Stomach (tissue), 9 donors: ENCODE measurements around the gene LSM5. TPM values are rescaled to one million over a fixed set of nuclear protein-coding genes. Genes with fewer than 3 reads are reported as not detected.
"Not testable (repeated sequence)": the region's sequence is repeated elsewhere in the genome, so short reads cannot be mapped to it uniquely, and the experiment has no call there.

ENCODE experiments used
- DNase-seq, 2 donors: peaks; one replicate each; pipeline versions ENCODE4 v3.0.0 to v3.0.0-alpha.2; 2013 to 2019
- H3K27ac ChIP-seq, 5 donors: fragments of 200-600 bp in 4 of 5; sonication (generic) in 4 of 5; one replicate each; pipeline ENCODE4 v1.5.1; 2013 to 2019; ENCODE audit warnings: mild to moderate bottlenecking in 1 of 5, moderate library complexity in 1 of 5
- H3K27me3 ChIP-seq, 3 donors: fragments of 200-600 bp; sonication (generic); one replicate each; pipeline ENCODE4 v1.5.1; 2017 to 2019; ENCODE audit warnings: mixed run types in 1 of 3
- H3K36me3 ChIP-seq, 4 donors: fragments of 200-600 bp; sonication (generic); 1 replicate in 3 of 4; 2 replicates in 1 of 4; pipeline ENCODE4 v1.5.1; 2016 to 2019
- H3K4me1 ChIP-seq, 4 donors: fragments of 200-600 bp; sonication (generic); one replicate each; pipeline ENCODE4 v1.5.1; 2016 to 2019
- H3K4me3 ChIP-seq, 4 donors: fragments of 200-600 bp; sonication (generic) in 3 of 4; one replicate each; pipeline ENCODE4 v1.5.1; 2016 to 2019; ENCODE audit warnings: mild to moderate bottlenecking in 1 of 4
- H3K9me3 ChIP-seq, 4 donors: fragments of 200-600 bp; sonication (generic); one replicate each; pipeline ENCODE4 v1.5.1; 2016 to 2019
- EP300 ChIP-seq: sonication (generic); formaldehyde crosslinking; IDR thresholded peaks from one replicate; pipeline ENCODE4 v1.6.1; 2017; ENCODE audit warnings: antibody characterized with exemption
- POLR2A ChIP-seq, 4 donors: fragments of 450-650 bp; IDR thresholded peaks; one replicate each; pipeline ENCODE4 v1.6.1; 2016; ENCODE audit warnings: antibody characterized with exemption in 4 of 4, control low read depth in 2 of 4, mild to moderate bottlenecking in 1 of 4, moderate library complexity in 1 of 4
- POLR2AphosphoS5 ChIP-seq, 3 donors: sonication (generic); formaldehyde crosslinking; IDR thresholded peaks; one replicate each; pipeline ENCODE4 v1.6.1; 2016; ENCODE audit warnings: antibody characterized with exemption in 3 of 3
- WGBS, 5 donors: extraction: QIAGEN DNeasy Blood & Tissue Kit in 3 of 5; methylation state at CpG; one replicate each; pipeline versions ENCODE4 v1.1.5 to v1.1.7; 2013 to 2018; 5-methylcytosine and 5-hydroxymethylcytosine counted together
- intact Hi-C: fragments of 100-400 bp; cut with DNase I; formaldehyde crosslinking; loops from one replicate; pipeline ENCODE4 v1.15.1; 2023; ENCODE audit warnings: low total_unique reads
- polyA plus RNA-seq, 3 donors: library from polyadenylated mRNA; stranded (reverse); fragments of 200-250 nt; gene quantifications; one replicate each; pipeline ENCODE4 v1.2.3, GENCODE V29; 2013
- total RNA-seq, 5 donors: library from RNA; depleted of rRNA; stranded (reverse); fragments of >200 nt; gene quantifications; one replicate each; pipeline versions ENCODE4 v1.1.0 to v1.2.3, GENCODE V29; 2014 to 2016
- TF ChIP-seq, protein P1 (sequence below), 7 experiments: fragments of 450-650 bp in 4 of 7; fragments of 200-600 bp in 3 of 7; sonication (generic) in 3 of 7; IDR thresholded peaks; one replicate each; pipeline ENCODE4 v1.5.1; 2016 to 2019; ENCODE audit warnings: antibody characterized with exemption in 7 of 7, control low read depth in 2 of 7, mild to moderate bottlenecking in 1 of 7
- donor health status: healthy with polysubstance abuse.
- donor health status: Bipolar disorder and iron deficiency.
- donor health status: healthy.

LSM5 gene
- total and polyA plus RNA-seq, 8 donors, result 2.9 to 109 (median 43.8) TPM

- Histone ChIP-seq H3K36me3 (peaks cover 0 to 4% (median 0%) of the 10 kb centered on the region in 4 donors), H3K27me3 (no peaks in the 10 kb centered on the region), H3K27ac (no peak overlapping the region), H3K4me3 (no peak overlapping the region), H3K4me1 (peaks cover 0 to 35% (median 12%) of the 10 kb centered on the region in 4 donors), H3K9me3 (no peaks in the 10 kb centered on the region)
- DNase-seq, result no peak
- WGBS, 5 donors, result 86 to 93% (median 90%) methylated on average over 5 of the region's 5 CpGs
- TF ChIP-seq POLR2AphosphoS5 (IDR thresholded peaks at IDR 0.05) (no peak), EP300 (no peak), POLR2A (IDR thresholded peaks at IDR 0.05) (no peak)
- TF ChIP-seq, protein P1, sequence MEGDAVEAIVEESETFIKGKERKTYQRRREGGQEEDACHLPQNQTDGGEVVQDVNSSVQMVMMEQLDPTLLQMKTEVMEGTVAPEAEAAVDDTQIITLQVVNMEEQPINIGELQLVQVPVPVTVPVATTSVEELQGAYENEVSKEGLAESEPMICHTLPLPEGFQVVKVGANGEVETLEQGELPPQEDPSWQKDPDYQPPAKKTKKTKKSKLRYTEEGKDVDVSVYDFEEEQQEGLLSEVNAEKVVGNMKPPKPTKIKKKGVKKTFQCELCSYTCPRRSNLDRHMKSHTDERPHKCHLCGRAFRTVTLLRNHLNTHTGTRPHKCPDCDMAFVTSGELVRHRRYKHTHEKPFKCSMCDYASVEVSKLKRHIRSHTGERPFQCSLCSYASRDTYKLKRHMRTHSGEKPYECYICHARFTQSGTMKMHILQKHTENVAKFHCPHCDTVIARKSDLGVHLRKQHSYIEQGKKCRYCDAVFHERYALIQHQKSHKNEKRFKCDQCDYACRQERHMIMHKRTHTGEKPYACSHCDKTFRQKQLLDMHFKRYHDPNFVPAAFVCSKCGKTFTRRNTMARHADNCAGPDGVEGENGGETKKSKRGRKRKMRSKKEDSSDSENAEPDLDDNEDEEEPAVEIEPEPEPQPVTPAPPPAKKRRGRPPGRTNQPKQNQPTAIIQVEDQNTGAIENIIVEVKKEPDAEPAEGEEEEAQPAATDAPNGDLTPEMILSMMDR (IDR thresholded peaks at IDR 0.05), result no peak
- intact Hi-C loops, result no loop called here
Observed at GRCh38 chr7:32506266-32507054, 16.3 kb upstream of the LSM5 start.

DNA sequence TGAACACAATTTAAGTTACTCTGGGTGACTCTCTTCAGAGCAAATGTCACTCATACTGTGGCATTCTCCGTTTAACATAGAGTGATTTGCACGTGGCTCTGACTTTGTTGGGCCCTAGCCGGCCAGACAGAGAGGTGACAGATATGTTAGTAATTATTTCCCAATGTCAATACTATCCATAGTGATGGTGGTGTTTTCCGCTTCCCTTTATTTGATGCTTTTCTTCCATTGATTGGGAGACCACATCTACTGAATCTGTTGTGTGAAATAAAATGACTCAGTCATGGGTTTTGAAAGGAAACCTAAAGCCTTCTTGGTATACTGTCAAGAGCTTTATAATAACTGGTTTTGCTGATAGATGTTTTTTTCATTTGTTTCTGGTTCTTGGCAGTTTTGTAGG lies 12.5 kb upstream of the LSM5 start:
- no peak overlapping the region for H3K4me3 ChIP-seq
- no peak for DNase-seq
- 58 to 72% (median 63%) methylated on average over 4 of the region's 4 CpGs for WGBS, 5 donors
- TF ChIP-seq, protein P1 (IDR thresholded peaks at IDR 0.05), result no peak
- no peak for TF ChIP-seq POLR2A (IDR thresholded peaks at IDR 0.05)
- TF ChIP-seq POLR2AphosphoS5 (IDR thresholded peaks at IDR 0.05), result no peak
- no peak for TF ChIP-seq EP300
- H3K36me3 ChIP-seq, result no peaks in the 10 kb centered on the region
- H3K27me3 ChIP-seq, result no peaks in the 10 kb centered on the region
- H3K4me1 ChIP-seq, result peaks cover 0 to 46% (median 24%) of the 10 kb centered on the region in 4 donors
- no peak overlapping the region for H3K27ac ChIP-seq
- H3K9me3 ChIP-seq, result no peaks in the 10 kb centered on the region
- intact Hi-C loops, result no loop called here

DNA sequence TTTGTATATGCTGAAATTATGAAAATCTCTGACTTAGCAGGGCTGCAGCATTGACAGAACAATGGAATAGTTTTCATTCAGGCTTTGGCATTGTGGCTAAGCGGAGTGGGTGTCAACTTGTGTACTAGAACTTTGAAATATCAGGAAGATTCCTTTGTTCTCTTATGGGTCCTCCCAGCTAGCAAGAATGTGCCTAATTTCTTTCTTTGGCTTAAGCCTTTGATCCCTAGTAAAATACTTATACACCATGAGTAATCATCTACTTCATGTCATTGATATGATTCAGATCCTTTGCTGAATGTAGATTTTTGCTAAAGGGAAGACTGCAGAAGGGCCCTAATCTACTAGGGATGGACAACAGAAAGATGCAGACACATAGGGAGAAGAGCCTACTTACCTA lies 11.3 kb upstream of the LSM5 start:
- Histone ChIP-seq H3K9me3 (no peaks in the 10 kb centered on the region), H3K4me1 (peaks cover 7 to 47% (median 35%) of the 10 kb centered on the region in 4 donors), H3K4me3 (no peak overlapping the region), H3K27ac (peak overlapping the region in 2 of 5 donors; percentile 45 to 53), H3K36me3 (no peaks in the 10 kb centered on the region), H3K27me3 (no peaks in the 10 kb centered on the region)
- TF ChIP-seq, protein P1 (IDR thresholded peaks at IDR 0.05), result no peak
- TF ChIP-seq POLR2AphosphoS5 (IDR thresholded peaks at IDR 0.05), result no peak
- no peak for DNase-seq
- intact Hi-C loops, result no loop called here
- 41 to 89% (median 79%) methylated on average over 1 of the region's 1 CpG for WGBS, 5 donors

DNA sequence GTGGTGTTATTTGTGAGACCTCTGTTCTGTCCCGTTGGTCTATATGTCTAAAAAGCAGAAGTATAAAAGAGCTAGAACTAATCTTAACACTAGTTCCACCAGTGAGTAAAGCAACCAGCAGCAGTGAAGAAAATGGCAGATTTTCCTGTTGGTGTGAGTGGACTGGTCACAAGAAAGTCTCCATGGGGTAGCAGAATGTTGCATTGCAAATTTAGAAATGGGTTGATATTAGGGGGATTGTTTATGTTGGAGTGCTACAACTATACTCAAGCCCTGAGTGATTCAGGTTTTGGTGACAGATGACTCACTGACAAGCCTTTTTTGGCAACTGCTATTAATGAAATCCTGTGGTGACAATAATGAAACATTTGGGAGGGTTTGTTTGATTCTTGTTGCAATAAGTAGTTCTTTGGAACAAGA lies 10.8 kb upstream of the LSM5 start:
- no peak for DNase-seq
- no peaks in the 10 kb centered on the region for H3K27me3 ChIP-seq
- TF ChIP-seq EP300 (no peak), POLR2A (IDR thresholded peaks at IDR 0.05) (no peak), POLR2AphosphoS5 (IDR thresholded peaks at IDR 0.05) (no peak)
- TF ChIP-seq, protein P1 (IDR thresholded peaks at IDR 0.05), result no peak
- no peak overlapping the region for H3K4me3 ChIP-seq
- no peaks in the 10 kb centered on the region for H3K9me3 ChIP-seq
- no peaks in the 10 kb centered on the region for H3K36me3 ChIP-seq
- intact Hi-C loops, result no loop called here
- peaks cover 10 to 53% (median 40%) of the 10 kb centered on the region in 4 donors for H3K4me1 ChIP-seq
- peak overlapping the region in 2 of 5 donors; percentile 45 to 53 for H3K27ac ChIP-seq
- 27 to 64% (median 35%) methylated on average over 1 of the region's 1 CpG for WGBS, 5 donors

DNA sequence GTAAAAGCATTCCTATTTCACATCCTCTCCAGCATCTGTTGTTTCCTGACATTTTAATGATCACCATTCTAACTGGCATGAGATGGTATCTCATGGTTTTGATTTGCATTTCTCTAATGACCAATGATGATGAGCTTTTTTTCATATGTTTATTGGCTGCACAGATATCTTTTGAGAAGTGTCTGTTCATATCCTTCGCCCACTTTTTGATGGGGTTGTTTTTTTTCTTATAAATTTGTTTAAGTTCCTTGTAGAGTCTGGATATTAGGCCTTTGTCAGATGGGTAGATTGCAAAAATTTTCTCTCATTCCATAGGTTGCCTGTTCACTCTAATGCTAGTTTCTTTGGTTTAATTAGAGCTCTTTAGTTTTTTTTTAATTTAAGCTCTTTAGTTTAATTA lies 10.0 kb upstream of the LSM5 start:
- H3K9me3 ChIP-seq, H3K36me3 ChIP-seq, H3K4me3 ChIP-seq, intact Hi-C loops, DNase-seq, H3K27me3 ChIP-seq: not testable (repeated sequence)
- H3K27ac ChIP-seq, result peak overlapping the region in 1 of 5 donors; percentile 45
- 95 to 100% (median 100%) methylated on average over 1 of the region's 1 CpG for WGBS, 5 donors
- peaks cover 10 to 53% (median 40%) of the 10 kb centered on the region in 4 donors for H3K4me1 ChIP-seq

GRCh38 chr7:32499755-32500154 lies 9.6 kb upstream of the LSM5 start:
- H3K9me3 ChIP-seq, H3K27ac ChIP-seq, H3K36me3 ChIP-seq, intact Hi-C loops, DNase-seq, H3K27me3 ChIP-seq, H3K4me3 ChIP-seq: not testable (repeated sequence)
- WGBS, 5 donors, result 87 to 94% (median 92%) methylated on average over 2 of the region's 2 CpGs
- H3K4me1 ChIP-seq, result peaks cover 10 to 53% (median 40%) of the 10 kb centered on the region in 4 donors
